Testis (tissue), 3 donors: ENCODE results near the gene DIO3. TPM values are rescaled to one million over a fixed set of nuclear protein-coding genes. Genes with fewer than 3 reads are reported as not detected.

Experiments used
- DNase-seq: peaks from one replicate; pipeline ENCODE4 v3.0.0-alpha.2; 2019
- H3K27ac ChIP-seq, 2 donors: fragments of 200-600 bp; sonication (generic); one replicate each; pipeline ENCODE4 v1.5.1; 2019
- H3K27me3 ChIP-seq: fragments of 200-600 bp; sonication (generic); one replicate; pipeline ENCODE4 v1.5.1; 2019
- H3K36me3 ChIP-seq: fragments of 200-600 bp; sonication (generic); one replicate; pipeline ENCODE4 v1.5.1; 2017; ENCODE audit warnings: low read depth; ENCODE audit errors: missing control alignments
- H3K4me1 ChIP-seq: fragments of 200-600 bp; sonication (generic); one replicate; pipeline ENCODE4 v1.5.1; 2019
- H3K4me3 ChIP-seq, 2 donors: fragments of 200-600 bp; sonication (generic); one replicate each; pipeline ENCODE4 v1.5.1; 2017 to 2019
- H3K9me3 ChIP-seq: fragments of 200-600 bp; sonication (generic); one replicate; pipeline ENCODE4 v1.5.1; 2017
- POLR2A ChIP-seq: fragments of 450-650 bp; IDR thresholded peaks from one replicate; pipeline ENCODE4 v1.6.1; 2017; ENCODE audit warnings: antibody characterized with exemption, mild to moderate bottlenecking, moderate library complexity
- WGBS, 2 donors: methylation state at CpG; one replicate each; pipeline ENCODE4 v1.1.5; 2018; 5-methylcytosine and 5-hydroxymethylcytosine counted together
- intact Hi-C: fragments of 100-400 bp; cut with DNase I; formaldehyde crosslinking; loops from one replicate; pipeline ENCODE4 v1.15.1; 2023; ENCODE audit warnings: low total_unique reads
- polyA plus RNA-seq: library from polyadenylated mRNA; stranded (reverse); fragments of 350-450 nt; fragmentation: Illumina TruSeq; extraction: RNeasy Lipid Tissue Mini Kit (QIAGEN cat#74804); gene quantifications from one replicate; pipeline ENCODE4 v1.2.3, GENCODE V29; 2014; ENCODE audit warnings: low read depth, low replicate concordance; ENCODE audit not compliant: insufficient read depth
- total RNA-seq, 2 donors: library from RNA; depleted of rRNA; stranded (reverse); fragments of >200 nt; gene quantifications; one replicate each; pipeline ENCODE4 v1.2.3, GENCODE V29; 2016
- TF ChIP-seq, protein P1 (sequence below), 3 experiments: fragments of 450-650 bp in 2 of 3; fragments of 200-600 bp in 1 of 3; sonication (generic) in 1 of 3; IDR thresholded peaks; one replicate each; pipeline ENCODE4 v1.5.1; 2016 to 2019; ENCODE audit warnings: antibody characterized with exemption in 3 of 3, mild to moderate bottlenecking in 2 of 3, moderate library complexity in 1 of 3

Gene DIO3
- total and polyA plus RNA-seq, 3 donors from 2014 or later = 2.3 to 4.6 (median 2.4) TPM

DNA sequence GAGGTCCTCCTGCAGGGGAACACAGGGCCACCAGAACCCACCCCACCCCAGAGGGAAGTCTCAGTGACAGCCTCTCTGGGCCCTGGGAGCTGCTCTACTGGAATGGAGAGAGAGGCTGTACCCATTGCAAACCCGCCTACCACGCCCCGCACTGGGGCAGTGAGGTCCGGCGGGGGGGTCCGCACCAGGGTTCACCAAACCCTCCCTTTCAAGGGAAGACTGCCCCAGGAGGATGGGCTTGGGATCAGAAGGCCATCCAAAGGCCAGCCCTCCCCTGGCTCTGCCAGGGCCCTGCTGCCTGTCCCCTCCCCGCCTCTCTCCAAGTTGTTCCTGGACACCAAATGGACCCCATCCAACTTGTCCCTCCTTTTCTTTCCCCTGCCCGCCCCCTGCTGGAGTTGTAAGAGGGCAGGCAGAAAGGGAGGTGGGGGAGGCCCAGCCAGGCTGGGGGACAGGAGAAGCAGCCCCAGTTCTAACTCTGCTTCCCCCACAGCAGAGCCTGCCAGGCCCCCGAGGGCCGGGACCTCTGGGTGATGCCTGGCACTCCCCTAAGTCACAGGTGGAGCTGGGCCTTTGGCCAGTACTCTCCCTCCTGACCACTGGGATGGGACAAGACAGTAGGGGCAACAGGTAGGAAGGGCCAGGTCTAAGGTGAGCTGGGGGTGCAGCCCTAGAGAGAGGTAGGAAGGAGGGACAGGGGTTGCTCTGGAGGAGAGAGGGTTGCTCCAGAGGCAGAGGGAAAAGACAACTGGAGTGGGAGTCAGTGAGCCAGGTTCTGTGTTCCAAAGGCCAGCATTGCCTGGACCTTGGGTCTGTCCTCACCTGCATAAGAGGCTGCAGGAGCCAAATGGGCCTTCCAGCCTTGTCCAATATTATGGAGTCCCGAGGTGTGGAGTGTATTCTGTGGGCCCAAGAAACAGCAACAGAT lies 3.2 kb upstream of the DIO3 start:
- Histone ChIP-seq H3K4me3 (no peak overlapping the region), H3K9me3 (no peaks in the 10 kb centered on the region), H3K36me3 (no peaks in the 10 kb centered on the region), H3K27me3 (no peaks in the 10 kb centered on the region), H3K27ac (no peak overlapping the region), H3K4me1 (peaks cover 11% of the 10 kb centered on the region)
- 64 to 76% methylated on average over 5 to 11 of the region's 11 CpGs for WGBS, 2 donors
- TF ChIP-seq, protein P1, sequence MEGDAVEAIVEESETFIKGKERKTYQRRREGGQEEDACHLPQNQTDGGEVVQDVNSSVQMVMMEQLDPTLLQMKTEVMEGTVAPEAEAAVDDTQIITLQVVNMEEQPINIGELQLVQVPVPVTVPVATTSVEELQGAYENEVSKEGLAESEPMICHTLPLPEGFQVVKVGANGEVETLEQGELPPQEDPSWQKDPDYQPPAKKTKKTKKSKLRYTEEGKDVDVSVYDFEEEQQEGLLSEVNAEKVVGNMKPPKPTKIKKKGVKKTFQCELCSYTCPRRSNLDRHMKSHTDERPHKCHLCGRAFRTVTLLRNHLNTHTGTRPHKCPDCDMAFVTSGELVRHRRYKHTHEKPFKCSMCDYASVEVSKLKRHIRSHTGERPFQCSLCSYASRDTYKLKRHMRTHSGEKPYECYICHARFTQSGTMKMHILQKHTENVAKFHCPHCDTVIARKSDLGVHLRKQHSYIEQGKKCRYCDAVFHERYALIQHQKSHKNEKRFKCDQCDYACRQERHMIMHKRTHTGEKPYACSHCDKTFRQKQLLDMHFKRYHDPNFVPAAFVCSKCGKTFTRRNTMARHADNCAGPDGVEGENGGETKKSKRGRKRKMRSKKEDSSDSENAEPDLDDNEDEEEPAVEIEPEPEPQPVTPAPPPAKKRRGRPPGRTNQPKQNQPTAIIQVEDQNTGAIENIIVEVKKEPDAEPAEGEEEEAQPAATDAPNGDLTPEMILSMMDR (IDR thresholded peaks at IDR 0.05) = peak; percentile 32 to 57 (median 54)
- TF ChIP-seq POLR2A = no peak
- intact Hi-C loops = no loop called here
- peak; percentile 72 for DNase-seq

DNA sequence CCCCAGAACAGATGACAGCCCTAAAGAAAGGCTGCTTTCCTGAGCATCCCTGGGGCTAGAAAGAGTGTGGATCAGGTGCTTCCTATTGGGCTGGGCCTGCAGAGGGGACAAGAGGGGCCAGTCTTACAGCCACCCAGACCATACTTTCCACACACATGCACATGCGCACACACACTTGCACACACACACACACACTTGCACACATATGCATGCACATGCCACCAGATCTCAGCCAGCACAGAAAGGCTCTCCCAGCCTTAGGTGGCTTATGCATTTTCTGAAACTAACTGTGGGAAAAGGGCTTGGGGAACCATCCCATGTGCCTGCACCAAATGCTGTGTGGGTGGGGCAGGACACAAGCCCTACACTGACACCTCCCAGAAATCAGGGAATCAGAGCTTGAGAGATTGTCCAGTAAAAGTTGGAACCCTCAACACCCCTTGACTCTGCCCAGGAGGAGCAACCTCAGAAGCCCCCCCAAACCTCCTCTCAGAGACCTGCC lies 2.5 kb upstream of the DIO3 start:
- Histone ChIP-seq H3K4me3 (peak overlapping the region; percentile 66 to 78), H3K27ac (peak overlapping the region; percentile 91 to 92), H3K27me3 (no peaks in the 10 kb centered on the region), H3K36me3 (no peaks in the 10 kb centered on the region), H3K4me1 (peaks cover 17% of the 10 kb centered on the region), H3K9me3 (no peaks in the 10 kb centered on the region)
- no peak for TF ChIP-seq POLR2A
- TF ChIP-seq, protein P1 (IDR thresholded peaks at IDR 0.05) = no peak
- WGBS, 2 donors = 92% methylated on average over 1 of the region's 1 CpG; no CpG with 5 or more reads in 1 of the 2 donors
- intact Hi-C loops = no loop called here
- DNase-seq = no peak

DNA sequence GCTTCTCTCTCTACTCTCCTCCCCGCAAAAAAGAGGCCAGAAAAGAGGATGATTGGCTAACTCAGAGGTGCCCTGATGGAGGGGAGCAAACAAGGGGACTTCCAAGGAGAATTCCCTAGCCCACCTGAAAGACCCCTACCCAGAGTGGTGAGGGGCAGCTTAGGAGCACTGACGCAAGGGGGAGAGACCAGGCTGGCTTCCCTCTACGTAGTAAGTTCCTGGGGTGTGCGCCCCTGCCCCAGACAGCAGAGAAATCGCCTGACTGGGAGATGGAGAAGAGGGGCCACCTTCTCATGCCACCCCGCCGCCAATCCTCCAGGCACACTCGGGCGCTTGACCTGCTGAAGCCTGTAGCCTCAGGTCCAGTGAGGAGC lies 2.1 kb upstream of the DIO3 start:
- DNase-seq = no peak
- Histone ChIP-seq H3K27ac (peak overlapping the region; percentile 91 to 92), H3K36me3 (no peaks in the 10 kb centered on the region), H3K4me1 (peaks cover 22% of the 10 kb centered on the region), H3K4me3 (peak overlapping the region; percentile 66 to 78), H3K27me3 (no peaks in the 10 kb centered on the region), H3K9me3 (no peaks in the 10 kb centered on the region)
- intact Hi-C loops = no loop called here
- 21 to 32% methylated on average over 4 to 9 of the region's 9 CpGs for whole genome bisulfite sequencing, 2 donors
- TF ChIP-seq POLR2A = no peak
- TF ChIP-seq, protein P1 (IDR thresholded peaks at IDR 0.05) = no peak

DNA sequence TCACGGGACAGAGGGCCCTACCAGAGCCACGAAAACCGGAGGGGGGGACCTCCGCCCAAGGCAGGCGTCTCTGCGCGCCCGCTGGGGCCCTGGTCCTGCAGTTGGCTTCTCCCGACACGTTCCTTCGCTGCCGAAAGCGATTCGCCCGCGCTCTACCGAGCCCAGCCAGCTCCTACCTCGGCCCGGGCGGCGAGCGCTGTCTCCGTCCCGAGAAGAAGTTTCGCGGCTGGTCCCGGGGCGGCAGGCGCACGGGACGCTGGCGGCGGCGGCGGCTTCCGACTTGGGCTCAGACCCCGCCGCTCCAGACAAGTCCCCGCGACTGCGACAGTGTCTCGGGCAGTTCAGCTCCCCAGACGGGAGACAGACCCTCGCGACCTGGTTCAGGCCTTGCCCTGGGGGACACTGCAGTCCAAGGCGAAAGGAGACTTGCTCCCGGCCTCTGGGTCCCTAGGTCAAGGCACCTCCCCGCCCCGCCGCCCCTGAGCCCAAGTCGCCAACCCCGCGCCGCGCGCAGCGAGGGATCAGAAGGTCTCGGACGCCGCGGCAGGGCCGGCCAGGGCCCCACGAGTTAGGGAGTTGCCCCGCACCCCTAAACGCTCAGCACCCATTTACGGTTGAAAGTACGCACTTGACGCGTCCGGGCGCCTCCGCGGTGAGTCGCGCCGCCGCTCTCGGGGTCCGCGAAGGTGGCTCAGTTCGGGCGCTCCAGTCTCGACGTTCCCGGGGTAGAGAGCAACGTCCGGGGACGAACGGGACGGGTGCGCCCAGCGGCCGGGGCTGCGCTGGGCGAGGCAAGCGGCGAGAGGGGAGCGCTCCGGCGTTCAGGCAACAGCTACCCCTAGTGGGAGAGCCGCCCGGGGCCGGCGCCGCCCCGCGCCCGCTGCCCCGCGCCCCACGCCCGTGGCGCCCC lies 1.4 kb upstream of the DIO3 start:
- intact Hi-C loops = no loop called here
- no peak for TF ChIP-seq POLR2A
- TF ChIP-seq, protein P1 (IDR thresholded peaks at IDR 0.05) = peak in 1 of 3 experiments; percentile 36
- H3K4me3 ChIP-seq = peak overlapping the region; percentile 66 to 78
- 0% methylated on average over 7 to 94 of the region's 113 CpGs for WGBS, 2 donors
- peak overlapping the region; percentile 91 to 92 for H3K27ac ChIP-seq
- H3K9me3 ChIP-seq = no peaks in the 10 kb centered on the region
- H3K27me3 ChIP-seq = no peaks in the 10 kb centered on the region
- peaks cover 28% of the 10 kb centered on the region for H3K4me1 ChIP-seq
- no peaks in the 10 kb centered on the region for H3K36me3 ChIP-seq
- DNase-seq = peak; percentile 45
